Stimulated activated CD4-positive, alpha-beta T cell treated with anti-CD3 and anti-CD28 coated beads, Interleukin-1b, Interleukin-23, amount 100 ng/mL, for 48 hours (primary cell): ENCODE data around the gene TMEM244.
"Not testable (repeated sequence)": the region's sequence is repeated elsewhere in the genome, so short reads cannot be mapped to it uniquely, and the experiment has no call there.

Experiments
- DNase-seq: peaks from one replicate; pipeline ENCODE4 v3.0.0-alpha.2; 2020

Gene TMEM244

GRCh38 chr6:129860908-129861665 lies at the start of gene TMEM244:
TMEM244 (minus strand) TSS chr6:129861315; CDS start chr6:129861188, 127 bp downstream.
- DNase-seq: no peak

GRCh38 chr6:129908858-129909257 lies 47.7 kb upstream of the TMEM244 start:
- DNase-seq: no peak

- DNase-seq: no peak
Measured at GRCh38 chr6:129908356-129908755, 47.2 kb upstream of the TMEM244 start.

GRCh38 chr6:129906515-129907077 lies 45.5 kb upstream of the TMEM244 start:
- DNase-seq: no peak

- no peak for DNase-seq
Measured at GRCh38 chr6:129903082-129903481, 42.0 kb upstream of the TMEM244 start.

- no peak for DNase-seq
Measured at GRCh38 chr6:129902681-129903080, 41.6 kb upstream of the TMEM244 start.

- DNase-seq: no peak
Measured at GRCh38 chr6:129901910-129902309, 40.8 kb upstream of the TMEM244 start.

- no peak for DNase-seq
Measured at GRCh38 chr6:129895692-129896091, 34.6 kb upstream of the TMEM244 start.

GRCh38 chr6:129894921-129895320 lies 33.8 kb upstream of the TMEM244 start:
- no peak for DNase-seq

GRCh38 chr6:129893640-129894039 lies 32.5 kb upstream of the TMEM244 start:
- no peak for DNase-seq

- no peak for DNase-seq
Measured at GRCh38 chr6:129890701-129891100, 29.6 kb upstream of the TMEM244 start.

- DNase-seq: no peak
Measured at GRCh38 chr6:129890164-129890563, 29.0 kb upstream of the TMEM244 start.

GRCh38 chr6:129889580-129889979 lies 28.5 kb upstream of the TMEM244 start:
- no peak for DNase-seq

GRCh38 chr6:129886401-129887155 lies 25.5 kb upstream of the TMEM244 start:
- no peak for DNase-seq

GRCh38 chr6:129884211-129884610 lies 23.1 kb upstream of the TMEM244 start:
- no peak for DNase-seq

GRCh38 chr6:129882510-129883023 lies 21.5 kb upstream of the TMEM244 start:
- no peak for DNase-seq

GRCh38 chr6:129877894-129878293 lies 16.8 kb upstream of the TMEM244 start:
- DNase-seq: not testable (repeated sequence)

- DNase-seq: no peak
Measured at GRCh38 chr6:129875610-129876520, 14.8 kb upstream of the TMEM244 start.

GRCh38 chr6:129874837-129875236 lies 13.7 kb upstream of the TMEM244 start:
- no peak for DNase-seq

- DNase-seq: no peak
Measured at GRCh38 chr6:129872586-129872985, 11.5 kb upstream of the TMEM244 start.

- DNase-seq: no peak
Measured at GRCh38 chr6:129871221-129871620, 10.1 kb upstream of the TMEM244 start.

- no peak for DNase-seq
Measured at GRCh38 chr6:129867403-129867802, 6.3 kb upstream of the TMEM244 start.

GRCh38 chr6:129866688-129867087 lies 5.6 kb upstream of the TMEM244 start:
- DNase-seq: no peak
